Coronary artery (tissue), 2 donors: Measurements from ENCODE around the gene HECW1.

Experiments used
- DNase-seq: peaks from one replicate; pipeline ENCODE4 v3.0.0-alpha.2; 2017; ENCODE audit warnings: low spot score
- H3K27ac ChIP-seq, 2 donors: fragments of 200-600 bp; sonication (generic); one replicate each; pipeline ENCODE4 v1.5.1; 2016 to 2019
- H3K4me3 ChIP-seq: fragments of 200-600 bp; sonication (generic); 2 replicates; pipeline ENCODE4 v1.5.1; 2016; ENCODE audit warnings: mild to moderate bottlenecking, moderate library complexity
- CTCF ChIP-seq: fragments of 200-600 bp; sonication (generic); IDR thresholded peaks from one replicate; pipeline ENCODE4 v1.5.1; 2019; ENCODE audit warnings: antibody characterized with exemption

The HECW1 gene

GRCh38 chr7:43377196-43377960 is 264.9 kb downstream of the HECW1 start:
- no peak for DNase-seq
- TF ChIP-seq CTCF = no peak
- no peak overlapping the region for H3K27ac ChIP-seq
- H3K4me3 ChIP-seq = no peak overlapping the region

- DNase-seq = no peak
- TF ChIP-seq CTCF = no peak
- no peak overlapping the region for H3K4me3 ChIP-seq
- H3K27ac ChIP-seq = no peak overlapping the region
Measured at GRCh38 chr7:43379210-43379609, 266.8 kb downstream of the HECW1 start.

- DNase-seq = no peak
- TF ChIP-seq CTCF = no peak
- no peak overlapping the region for H3K4me3 ChIP-seq
- no peak overlapping the region for H3K27ac ChIP-seq
Measured at GRCh38 chr7:43384616-43385308, 272.3 kb downstream of the HECW1 start.

GRCh38 chr7:43385309-43385680 is 272.8 kb downstream of the HECW1 start:
- TF ChIP-seq CTCF = no peak
- Histone ChIP-seq H3K27ac (no peak overlapping the region), H3K4me3 (no peak overlapping the region)
- DNase-seq = no peak

GRCh38 chr7:43385856-43386255 is 273.4 kb downstream of the HECW1 start:
- H3K27ac ChIP-seq = no peak overlapping the region
- no peak for DNase-seq
- TF ChIP-seq CTCF = no peak
- no peak overlapping the region for H3K4me3 ChIP-seq

GRCh38 chr7:43387932-43388331 is 275.5 kb downstream of the HECW1 start:
- Histone ChIP-seq H3K4me3 (no peak overlapping the region), H3K27ac (no peak overlapping the region)
- no peak for DNase-seq
- TF ChIP-seq CTCF = no peak

- no peak for TF ChIP-seq CTCF
- Histone ChIP-seq H3K4me3 (no peak overlapping the region), H3K27ac (no peak overlapping the region)
- no peak for DNase-seq
Measured at GRCh38 chr7:43390576-43390975, 278.1 kb downstream of the HECW1 start.
